GM23248 (cell line): Measurements from ENCODE around the gene TRIM51. TPM values are rescaled to one million over a fixed set of nuclear protein-coding genes. Genes with fewer than 3 reads are reported as not detected.

Experiments used
- DNase-seq: peaks from one replicate; pipeline ENCODE4 v3.0.0-alpha.2; 2015
- H2AFZ ChIP-seq: fragments of 200-600 bp; sonication (generic); 2 replicates; pipeline ENCODE4 v1.6.1; 2016; ENCODE audit warnings: antibody characterized with exemption
- H3F3A ChIP-seq: fragments of 200-600 bp; sonication (generic); 2 replicates; pipeline ENCODE4 v1.6.1; 2016; ENCODE audit warnings: mild to moderate bottlenecking, antibody characterized with exemption, mixed run types; ENCODE audit not compliant: insufficient read depth
- H3K27ac ChIP-seq: fragments of 200-600 bp; sonication (generic); 2 replicates; pipeline ENCODE4 v1.5.1; 2016; ENCODE audit warnings: mild to moderate bottlenecking
- H3K27me3 ChIP-seq: fragments of 200-600 bp; sonication (generic); replicated peaks from 2 replicates; pipeline ENCODE4 v1.6.1; 2016; ENCODE audit warnings: mild to moderate bottlenecking; ENCODE audit not compliant: insufficient read depth
- H3K36me3 ChIP-seq: fragments of 200-600 bp; sonication (generic); 2 replicates; pipeline ENCODE4 v1.6.1; 2016; ENCODE audit warnings: low read depth, mild to moderate bottlenecking
- H3K4me1 ChIP-seq: fragments of 200-600 bp; sonication (generic); 2 replicates; pipeline ENCODE4 v1.6.1; 2016; ENCODE audit warnings: mild to moderate bottlenecking; ENCODE audit not compliant: insufficient read depth
- H3K4me2 ChIP-seq: fragments of 200-600 bp; sonication (generic); one replicate; pipeline ENCODE4 v1.6.1; 2016; ENCODE audit warnings: mild to moderate bottlenecking; ENCODE audit not compliant: unreplicated experiment
- H3K4me3 ChIP-seq: fragments of 200-600 bp; sonication (generic); 2 replicates; pipeline ENCODE4 v1.5.1; 2016; ENCODE audit warnings: mild to moderate bottlenecking
- H3K79me2 ChIP-seq: fragments of 200-600 bp; sonication (generic); 2 replicates; pipeline ENCODE4 v1.6.1; 2016; ENCODE audit warnings: mild to moderate bottlenecking; ENCODE audit not compliant: insufficient read depth
- H3K9ac ChIP-seq: fragments of 200-600 bp; sonication (generic); 2 replicates; pipeline ENCODE4 v1.6.1; 2016; ENCODE audit warnings: mild to moderate bottlenecking
- H3K9me2 ChIP-seq: fragments of 200-600 bp; sonication (generic); 2 replicates; pipeline ENCODE4 v1.6.1; 2016; ENCODE audit warnings: mixed run types, mild to moderate bottlenecking, moderate library complexity; ENCODE audit not compliant: insufficient read depth
- H3K9me3 ChIP-seq: fragments of 200-600 bp; sonication (generic); one replicate; pipeline ENCODE4 v1.6.1; 2017; ENCODE audit warnings: low read depth
- H4K20me1 ChIP-seq: fragments of 200-600 bp; sonication (generic); 2 replicates; pipeline ENCODE4 v1.6.0; 2016; ENCODE audit not compliant: insufficient read depth
- EZH2 ChIP-seq: fragments of 200-600 bp; sonication (generic); IDR thresholded peaks from 2 replicates; pipeline ENCODE4 v1.6.1; 2018; ENCODE audit warnings: antibody characterized with exemption, mild to moderate bottlenecking; ENCODE audit not compliant: insufficient read depth, poor library complexity, severe bottlenecking
- EZH2phosphoT487 ChIP-seq: fragments of 200-600 bp; sonication (generic); IDR thresholded peaks from 2 replicates; pipeline ENCODE4 v1.6.1; 2018; ENCODE audit warnings: antibody characterized with exemption, moderate library complexity, mild to moderate bottlenecking, low read depth; ENCODE audit not compliant: insufficient read depth
- WGBS, 2 experiments: methylation state at CpG; one replicate each; pipeline ENCODE4 v1.1.6; 2015 to 2017; ENCODE audit warnings: low lambda C conversion rate in 2 of 2, low coverage in 1 of 2; ENCODE audit errors: missing lambda C conversion rate in 2 of 2; 5-methylcytosine and 5-hydroxymethylcytosine counted together
- in situ Hi-C: fragments of 300-500 bp; cut with MboI; formaldehyde crosslinking; loops from 2 replicates; pipeline ENCODE4 v1.15.0; 2020
- polyA plus RNA-seq: library from polyadenylated mRNA; unstranded; fragments of >200 nt; fragmentation: Nextera tagmentation; extraction: Ambion mirVana; gene quantifications from 2 replicates; pipeline ENCODE4 v1.2.1, GENCODE V29; 2016
- small RNA-seq: library from RNA; depleted of rRNA; stranded (forward); fragments of <200 nt; gene quantifications from one replicate; pipeline ENCODE3, GENCODE V24; 2014; ENCODE audit warnings: low read depth, low replicate concordance
- total RNA-seq: library from RNA; depleted of rRNA; stranded (reverse); fragments of >200 nt; shearing (Covaris generic); gene quantifications from 2 replicates; pipeline ENCODE4 v1.2.3, GENCODE V29; 2014; rRNA removed

Gene TRIM51
- total and polyA plus RNA-seq, 2 experiments from 2014 or later: not detected

- Histone ChIP-seq H3K79me2 (no peaks in the 10 kb centered on the region), H3F3A (no peaks in the 10 kb centered on the region), H4K20me1 (no peaks in the 10 kb centered on the region), H3K27ac (no peak overlapping the region), H3K4me1 (no peaks in the 10 kb centered on the region), H3K9me3 (no peaks in the 10 kb centered on the region), H3K9ac (no peak overlapping the region), H3K4me2 (no peak overlapping the region), H3K9me2 (no peaks in the 10 kb centered on the region), H2AFZ (no peak overlapping the region), H3K36me3 (no peaks in the 10 kb centered on the region), H3K4me3 (no peak overlapping the region), H3K27me3 (no peaks in the 10 kb centered on the region)
- DNase-seq: no peak
- 11 to 14% methylated on average over 8 of the region's 8 CpGs for WGBS, 2 experiments
- in situ Hi-C loops: no loop called here
- no peak for TF ChIP-seq EZH2
- TF ChIP-seq EZH2phosphoT487: no peak
Observed at GRCh38 chr11:55895216-55895615, 12.1 kb downstream of the TRIM51 start.

DNA sequence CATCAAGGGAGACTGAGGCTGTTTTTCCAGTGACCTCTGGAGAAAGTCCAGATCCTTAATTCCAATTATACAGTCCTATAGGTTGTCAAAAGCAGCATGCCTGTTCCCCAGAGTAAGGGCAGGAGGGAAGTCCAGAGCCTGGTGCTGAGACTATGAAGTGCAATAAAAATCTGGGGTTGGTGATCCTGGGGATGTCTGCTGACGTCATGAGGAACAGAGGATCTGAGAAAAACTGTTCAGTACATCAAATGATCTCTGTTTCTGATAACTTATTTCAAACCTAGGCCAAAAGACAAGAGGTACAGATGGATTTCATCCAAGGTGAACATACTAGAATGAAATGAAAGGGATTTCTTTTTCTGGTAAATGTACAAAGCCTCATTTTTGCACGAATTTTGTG, 19.2 kb downstream of the TRIM51 start:
- 0% methylated on average over 2 of the region's 2 CpGs for WGBS, 2 experiments
- no peak for TF ChIP-seq EZH2
- no peak for TF ChIP-seq EZH2phosphoT487
- in situ Hi-C loops: no loop called here

GRCh38 chr11:55914482-55914881, 31.4 kb downstream of the TRIM51 start, which contains the start of gene OR5W2:
TSS of gene OR5W2 (minus strand) at chr11:55914582. CDS start at chr11:55914582, 0 bp downstream.
- H2AFZ ChIP-seq: no peak within 1 kb of the TSS
- no peak within 1 kb of the TSS for H3K9ac ChIP-seq
- DNase-seq: no peak
- 2 to 10% methylated on average over 1 of the region's 1 CpG for WGBS, 2 experiments
- no peaks in the 10 kb centered on the region for H3K79me2 ChIP-seq
- H3K36me3 ChIP-seq: no peaks in the 10 kb centered on the region
- H3K9me3 ChIP-seq: no peaks in the 10 kb centered on the region
- in situ Hi-C loops: no loop called here
- no peak within 1 kb of the TSS for H3K4me2 ChIP-seq
- H3K4me3 ChIP-seq: no peak within 1 kb of the TSS
- no peaks in the 10 kb centered on the region for H3K4me1 ChIP-seq
- TF ChIP-seq EZH2 (no peak), EZH2phosphoT487 (no peak)
- H3K9me2 ChIP-seq: no peaks in the 10 kb centered on the region
- H3K27me3 ChIP-seq: no peaks in the 10 kb centered on the region
- H3F3A ChIP-seq: no peaks in the 10 kb centered on the region
- no peak within 1 kb of the TSS for H3K27ac ChIP-seq
- H4K20me1 ChIP-seq: no peaks in the 10 kb centered on the region

More for the DNA sequence above, 19.2 kb downstream of the TRIM51 start:
- Histone ChIP-seq H3K9me3 (no peaks in the 10 kb centered on the region), H3F3A (no peaks in the 10 kb centered on the region), H3K27ac (no peak overlapping the region), H2AFZ (no peak overlapping the region), H3K4me1 (no peaks in the 10 kb centered on the region), H3K27me3 (no peaks in the 10 kb centered on the region), H3K9me2 (no peaks in the 10 kb centered on the region), H3K4me2 (no peak overlapping the region), H4K20me1 (no peaks in the 10 kb centered on the region), H3K4me3 (no peak overlapping the region), H3K9ac (no peak overlapping the region), H3K79me2 (no peaks in the 10 kb centered on the region), H3K36me3 (no peaks in the 10 kb centered on the region)
- DNase-seq: no peak

GRCh38 chr11:55920537-55920936, 37.4 kb downstream of the TRIM51 start:
- no peak overlapping the region for H2AFZ ChIP-seq

DNA sequence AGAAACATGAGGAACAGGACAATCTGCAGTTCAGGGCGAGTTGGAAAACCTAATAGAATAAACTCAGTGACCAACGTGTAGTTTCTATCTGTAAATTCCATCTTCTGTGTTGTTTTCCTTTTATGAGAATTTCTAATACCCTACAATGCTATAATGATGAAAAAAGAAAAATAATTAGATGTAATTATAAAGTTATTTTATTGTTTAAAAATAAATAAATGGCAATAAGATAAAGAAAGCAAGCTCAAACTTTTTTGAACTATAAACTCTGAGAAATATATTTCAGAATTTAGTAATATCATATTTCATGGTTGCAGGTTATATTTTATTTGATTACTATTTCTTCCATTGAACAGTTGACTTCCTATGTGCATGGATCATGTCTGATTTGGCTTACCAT, 53.2 kb downstream of the TRIM51 start, which contains the start of gene OR5I1:
Gene OR5I1 (minus strand): TSS at position 101 of the 400 bp plus-strand sequence. CDS start 0 bp downstream, at position 101.
- no peaks in the 10 kb centered on the region for H3K4me1 ChIP-seq
- H3K4me2 ChIP-seq: no peak within 1 kb of the TSS
- H3K27ac ChIP-seq: no peak within 1 kb of the TSS
- DNase-seq: no peak
- no peaks in the 10 kb centered on the region for H3K27me3 ChIP-seq
- TF ChIP-seq EZH2 (no peak), EZH2phosphoT487 (no peak)
- no peaks in the 10 kb centered on the region for H3F3A ChIP-seq
- H3K36me3 ChIP-seq: no peaks in the 10 kb centered on the region
- 2% methylated on average over 2 of the region's 2 CpGs for WGBS, 2 experiments
- no peaks in the 10 kb centered on the region for H3K9me2 ChIP-seq
- no peak within 1 kb of the TSS for H2AFZ ChIP-seq
- no peaks in the 10 kb centered on the region for H4K20me1 ChIP-seq
- in situ Hi-C loops: loop anchor here (25.0 kb wide), 1 partner anchor 851 kb away; no protein-coding TSS in a partner anchor
- no peak within 1 kb of the TSS for H3K4me3 ChIP-seq
- no peaks in the 10 kb centered on the region for H3K9me3 ChIP-seq
- H3K9ac ChIP-seq: no peak within 1 kb of the TSS
- no peaks in the 10 kb centered on the region for H3K79me2 ChIP-seq

More at GRCh38 chr11:55920537-55920936, 37.4 kb downstream of the TRIM51 start:
- H3K36me3 ChIP-seq: no peaks in the 10 kb centered on the region
- no peak for TF ChIP-seq EZH2phosphoT487
- TF ChIP-seq EZH2: no peak
- no peak for DNase-seq
- 13 to 26% methylated on average over 5 of the region's 5 CpGs for WGBS, 2 experiments
- no peaks in the 10 kb centered on the region for H3F3A ChIP-seq
- no peak overlapping the region for H3K4me3 ChIP-seq
- H3K4me2 ChIP-seq: no peak overlapping the region
- no peak overlapping the region for H3K27ac ChIP-seq
- no peaks in the 10 kb centered on the region for H3K9me2 ChIP-seq
- in situ Hi-C loops: no loop called here
- no peaks in the 10 kb centered on the region for H3K4me1 ChIP-seq
- H3K79me2 ChIP-seq: no peaks in the 10 kb centered on the region
- H3K9ac ChIP-seq: no peak overlapping the region
- H4K20me1 ChIP-seq: no peaks in the 10 kb centered on the region
- H3K9me3 ChIP-seq: no peaks in the 10 kb centered on the region
- no peaks in the 10 kb centered on the region for H3K27me3 ChIP-seq

Small RNA genes lying within 50 kb of the gene (small RNA-seq; reads per million reads assigned to genes)
- gene AC036111.3: not detected

Other genes with a start within 250 kb of the TRIM51 start
- not detected in 2 replicates for gene OR4P4, start 248.2 kb upstream of the TRIM51 start, total RNA-seq
- gene OR4P4, start 248.2 kb upstream of the TRIM51 start, polyA plus RNA-seq: not detected in 2 replicates
- gene OR4S2, start 235.0 kb upstream of the TRIM51 start, total RNA-seq: not detected in 2 replicates
- gene OR4S2, start 235.0 kb upstream of the TRIM51 start, polyA plus RNA-seq: not detected in 2 replicates
- gene OR4C6, start 221.1 kb upstream of the TRIM51 start, total RNA-seq: not detected in 2 replicates
- not detected in 2 replicates for gene OR4C6, start 221.1 kb upstream of the TRIM51 start, polyA plus RNA-seq
- gene OR5D13, start 109.9 kb upstream of the TRIM51 start, total RNA-seq: not detected in 2 replicates
- not detected in 2 replicates for gene OR5D13, start 109.9 kb upstream of the TRIM51 start, polyA plus RNA-seq
- gene OR5D14, start 87.7 kb upstream of the TRIM51 start, total RNA-seq: not detected in 2 replicates
- not detected in 2 replicates for gene OR5D14, start 87.7 kb upstream of the TRIM51 start, polyA plus RNA-seq
- not detected in 2 replicates for gene OR5L1, start 71.9 kb upstream of the TRIM51 start, total RNA-seq
- not detected in 2 replicates for gene OR5L1, start 71.9 kb upstream of the TRIM51 start, polyA plus RNA-seq
- gene OR5D18, start 63.7 kb upstream of the TRIM51 start, total RNA-seq: not detected in 2 replicates
- gene OR5D18, start 63.7 kb upstream of the TRIM51 start, polyA plus RNA-seq: not detected in 2 replicates
- gene OR5L2, start 56.1 kb upstream of the TRIM51 start, total RNA-seq: not detected in 2 replicates
- gene OR5L2, start 56.1 kb upstream of the TRIM51 start, polyA plus RNA-seq: not detected in 2 replicates
- gene OR5D16, start 44.5 kb upstream of the TRIM51 start, total RNA-seq: not detected in 2 replicates
- not detected in 2 replicates for gene OR5D16, start 44.5 kb upstream of the TRIM51 start, polyA plus RNA-seq
- gene OR5W2, start 31.3 kb downstream of the TRIM51 start, total RNA-seq: not detected in 2 replicates
- not detected in 2 replicates for gene OR5W2, start 31.3 kb downstream of the TRIM51 start, polyA plus RNA-seq
- gene OR5I1, start 53.1 kb downstream of the TRIM51 start, total RNA-seq: not detected in 2 replicates
- gene OR5I1, start 53.1 kb downstream of the TRIM51 start, polyA plus RNA-seq: not detected in 2 replicates
- gene OR10AG1, start 86.6 kb downstream of the TRIM51 start, total RNA-seq: not detected in 2 replicates
- gene OR10AG1, start 86.6 kb downstream of the TRIM51 start, polyA plus RNA-seq: not detected in 2 replicates
- not detected in 2 replicates for gene OR5F1, start 111.3 kb downstream of the TRIM51 start, total RNA-seq
- gene OR5F1, start 111.3 kb downstream of the TRIM51 start, polyA plus RNA-seq: not detected in 2 replicates
- gene OR5AS1, start 144.4 kb downstream of the TRIM51 start, total RNA-seq: not detected in 2 replicates
- not detected in 2 replicates for gene OR5AS1, start 144.4 kb downstream of the TRIM51 start, polyA plus RNA-seq
- not detected in 2 replicates for gene OR8I2, start 210.0 kb downstream of the TRIM51 start, total RNA-seq
- gene OR8I2, start 210.0 kb downstream of the TRIM51 start, polyA plus RNA-seq: not detected in 2 replicates
- gene OR8H2, start 220.4 kb downstream of the TRIM51 start, total RNA-seq: not detected in 2 replicates
- not detected in 2 replicates for gene OR8H2, start 220.4 kb downstream of the TRIM51 start, polyA plus RNA-seq
- gene OR8H3, start 239.1 kb downstream of the TRIM51 start, total RNA-seq: not detected in 2 replicates
- not detected in 2 replicates for gene OR8H3, start 239.1 kb downstream of the TRIM51 start, polyA plus RNA-seq